C4-2B (cell line): ENCODE results near the gene XPO5.

Source experiments
- H3K27ac ChIP-seq: fragments of 450-650 bp; 2 replicates; pipeline ENCODE4 v1.5.1; 2017
- ZFX ChIP-seq: fragments of 450-650 bp; IDR thresholded peaks from 2 replicates; pipeline ENCODE4 v1.6.1; 2017
- TF ChIP-seq, protein P1 (sequence below): fragments of 450-650 bp; conservative IDR thresholded peaks from 2 replicates; pipeline ENCODE4 v1.5.1; 2017; ENCODE audit warnings: mild to moderate bottlenecking

The XPO5 gene

DNA sequence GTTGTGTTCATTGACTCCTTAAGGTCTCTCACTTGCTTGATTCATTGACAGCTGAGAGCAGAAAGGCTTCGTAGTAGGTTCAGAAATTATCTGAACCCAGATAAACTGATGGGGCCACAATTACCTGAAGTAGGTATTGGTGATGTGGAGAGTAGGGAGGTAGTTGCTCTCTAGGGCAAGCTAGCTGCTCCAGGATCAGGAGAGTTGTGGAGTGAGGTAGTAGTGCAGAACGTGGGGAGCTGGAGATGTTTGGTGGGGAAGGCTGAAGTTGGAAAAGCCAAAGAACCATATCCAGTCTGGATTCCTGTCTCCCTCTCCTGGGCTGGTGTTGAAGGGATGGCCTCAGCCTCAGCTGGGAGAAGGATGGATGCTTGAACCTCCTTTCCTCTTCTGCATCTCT, 82.6 kb downstream of the XPO5 start:
- TF ChIP-seq ZFX, result no peak
- H3K27ac ChIP-seq, result no peak overlapping the region

DNA sequence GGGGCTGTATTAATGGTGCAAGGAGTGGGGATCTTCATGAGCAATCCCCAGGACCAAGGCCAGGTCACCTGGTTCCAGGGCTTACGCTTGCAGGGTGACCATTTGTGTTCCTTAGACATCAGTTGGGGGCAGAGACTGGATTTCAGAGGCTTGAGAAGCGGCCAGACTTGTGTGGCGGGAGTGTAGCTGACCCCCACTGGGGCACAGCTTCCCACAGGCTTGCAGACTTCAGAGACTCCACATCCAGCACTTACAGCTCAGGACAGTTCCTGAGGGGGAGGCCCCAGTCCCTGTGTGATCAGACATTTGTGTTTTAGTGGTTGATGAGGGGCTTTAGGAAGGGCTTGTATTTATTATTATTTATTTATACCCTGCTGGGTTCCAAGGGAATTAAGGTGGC, 83.2 kb downstream of the XPO5 start:
- H3K27ac ChIP-seq, result no peak overlapping the region
- TF ChIP-seq, protein P1, sequence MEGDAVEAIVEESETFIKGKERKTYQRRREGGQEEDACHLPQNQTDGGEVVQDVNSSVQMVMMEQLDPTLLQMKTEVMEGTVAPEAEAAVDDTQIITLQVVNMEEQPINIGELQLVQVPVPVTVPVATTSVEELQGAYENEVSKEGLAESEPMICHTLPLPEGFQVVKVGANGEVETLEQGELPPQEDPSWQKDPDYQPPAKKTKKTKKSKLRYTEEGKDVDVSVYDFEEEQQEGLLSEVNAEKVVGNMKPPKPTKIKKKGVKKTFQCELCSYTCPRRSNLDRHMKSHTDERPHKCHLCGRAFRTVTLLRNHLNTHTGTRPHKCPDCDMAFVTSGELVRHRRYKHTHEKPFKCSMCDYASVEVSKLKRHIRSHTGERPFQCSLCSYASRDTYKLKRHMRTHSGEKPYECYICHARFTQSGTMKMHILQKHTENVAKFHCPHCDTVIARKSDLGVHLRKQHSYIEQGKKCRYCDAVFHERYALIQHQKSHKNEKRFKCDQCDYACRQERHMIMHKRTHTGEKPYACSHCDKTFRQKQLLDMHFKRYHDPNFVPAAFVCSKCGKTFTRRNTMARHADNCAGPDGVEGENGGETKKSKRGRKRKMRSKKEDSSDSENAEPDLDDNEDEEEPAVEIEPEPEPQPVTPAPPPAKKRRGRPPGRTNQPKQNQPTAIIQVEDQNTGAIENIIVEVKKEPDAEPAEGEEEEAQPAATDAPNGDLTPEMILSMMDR, result no peak
- no peak for TF ChIP-seq ZFX

DNA sequence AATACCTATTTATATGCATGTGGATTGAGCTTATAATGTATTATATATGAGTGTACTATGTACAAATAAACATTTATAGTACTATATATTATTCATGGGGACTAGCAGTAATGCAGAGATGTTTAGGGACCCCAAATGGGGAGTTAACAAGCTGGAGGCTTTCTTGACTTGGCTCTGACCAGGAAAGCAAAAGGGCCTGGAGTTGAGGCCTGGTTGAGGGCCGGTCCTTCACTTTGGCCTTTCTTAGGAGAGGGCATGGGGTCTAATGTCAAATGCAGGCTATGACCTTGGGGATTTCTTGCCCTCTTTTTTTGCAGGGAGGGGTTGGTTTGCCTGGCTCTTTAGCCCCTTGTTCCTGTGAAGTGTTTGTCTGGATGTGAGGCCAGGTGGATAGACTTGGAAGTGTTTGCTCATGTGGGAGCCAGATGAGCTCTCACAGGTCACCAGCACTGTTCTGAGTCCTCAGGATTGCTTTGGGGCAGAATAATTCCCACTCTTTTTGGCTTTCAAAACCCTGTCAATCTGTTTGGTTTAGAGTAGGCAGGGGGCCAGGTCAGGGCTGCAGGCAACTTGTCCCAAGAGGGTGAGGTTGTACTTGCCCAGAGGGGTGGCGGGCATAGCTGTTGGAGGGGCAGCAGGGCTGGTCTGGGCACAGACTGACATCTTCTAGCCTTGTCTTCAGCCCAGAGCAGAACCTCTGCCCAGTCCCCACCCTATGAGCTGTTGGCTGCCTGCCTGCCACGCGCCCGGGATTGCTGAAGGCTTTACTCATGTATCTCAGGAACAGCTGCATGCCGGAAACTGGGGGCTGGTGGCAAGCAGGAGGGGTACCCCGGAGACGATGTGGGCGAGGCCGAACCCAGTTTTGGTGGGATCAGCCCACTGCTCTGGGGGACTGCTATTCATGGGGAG, 83.8 kb downstream of the XPO5 start:
- TF ChIP-seq, protein P1, result no peak
- no peak for TF ChIP-seq ZFX
- H3K27ac ChIP-seq, result no peak overlapping the region

DNA sequence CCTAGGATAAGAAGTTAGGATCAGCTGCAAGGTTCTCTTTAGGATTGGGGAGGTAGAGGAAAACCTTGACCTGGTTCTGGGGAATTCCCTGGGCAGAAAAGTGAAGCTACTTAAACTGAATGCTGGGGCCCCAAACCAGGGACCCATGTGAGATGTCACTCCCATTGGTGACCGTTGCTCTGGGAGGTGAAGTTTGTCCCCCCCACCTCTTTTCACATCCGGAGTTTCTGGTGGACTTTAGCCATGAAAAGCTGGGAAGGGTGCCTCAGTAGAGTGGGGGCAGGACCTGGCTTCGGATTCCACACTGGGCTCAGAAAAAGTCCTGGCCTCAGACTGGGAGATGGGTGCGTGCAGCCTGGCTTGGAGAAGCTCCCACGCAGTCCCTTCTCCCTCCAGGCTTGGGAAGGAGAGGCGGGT, 85.3 kb downstream of the XPO5 start:
- H3K27ac ChIP-seq, result no peak overlapping the region
- TF ChIP-seq, protein P1, result no peak
- TF ChIP-seq ZFX, result no peak

DNA sequence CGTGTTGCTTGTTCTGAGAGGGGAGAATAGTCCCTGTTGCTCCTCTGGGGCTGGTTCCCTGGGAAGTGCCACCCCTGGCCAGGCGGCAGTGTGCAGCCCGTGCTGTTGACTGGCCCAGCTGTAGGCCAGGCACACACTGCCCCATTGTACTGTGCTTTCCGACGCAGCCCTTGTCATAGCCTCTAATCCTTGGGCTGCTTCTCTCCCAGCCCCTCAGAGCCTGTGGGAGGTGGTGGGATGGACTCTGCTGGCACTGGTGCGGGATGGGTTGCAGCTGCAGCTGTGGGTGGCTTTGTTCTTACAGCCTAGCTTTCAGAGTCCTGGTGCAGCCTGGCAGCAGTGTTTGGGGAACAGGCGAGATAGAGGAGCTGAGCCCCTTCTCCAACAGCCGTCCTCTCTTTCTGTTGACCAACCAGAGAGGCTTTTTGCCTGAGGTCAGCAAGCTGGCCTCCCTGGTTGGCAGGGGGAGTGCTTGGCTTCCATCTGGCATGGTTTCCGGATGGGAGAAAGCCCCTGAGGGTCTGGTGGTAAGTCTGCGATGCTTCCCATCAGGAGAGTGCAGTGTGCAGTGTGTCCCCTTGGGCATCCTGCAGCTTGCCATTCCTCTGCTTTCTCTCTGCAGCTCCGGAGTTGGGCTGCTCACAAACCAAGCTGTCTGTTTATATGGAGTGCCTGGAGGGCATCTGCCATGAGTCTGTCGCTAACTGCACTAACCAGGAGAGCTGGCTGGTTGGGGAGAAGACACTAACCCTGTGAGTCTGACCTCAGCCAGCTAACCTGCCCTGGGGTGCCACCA, 86.4 kb downstream of the XPO5 start:
- no peak overlapping the region for H3K27ac ChIP-seq
- no peak for TF ChIP-seq ZFX
- TF ChIP-seq, protein P1, result no peak

DNA sequence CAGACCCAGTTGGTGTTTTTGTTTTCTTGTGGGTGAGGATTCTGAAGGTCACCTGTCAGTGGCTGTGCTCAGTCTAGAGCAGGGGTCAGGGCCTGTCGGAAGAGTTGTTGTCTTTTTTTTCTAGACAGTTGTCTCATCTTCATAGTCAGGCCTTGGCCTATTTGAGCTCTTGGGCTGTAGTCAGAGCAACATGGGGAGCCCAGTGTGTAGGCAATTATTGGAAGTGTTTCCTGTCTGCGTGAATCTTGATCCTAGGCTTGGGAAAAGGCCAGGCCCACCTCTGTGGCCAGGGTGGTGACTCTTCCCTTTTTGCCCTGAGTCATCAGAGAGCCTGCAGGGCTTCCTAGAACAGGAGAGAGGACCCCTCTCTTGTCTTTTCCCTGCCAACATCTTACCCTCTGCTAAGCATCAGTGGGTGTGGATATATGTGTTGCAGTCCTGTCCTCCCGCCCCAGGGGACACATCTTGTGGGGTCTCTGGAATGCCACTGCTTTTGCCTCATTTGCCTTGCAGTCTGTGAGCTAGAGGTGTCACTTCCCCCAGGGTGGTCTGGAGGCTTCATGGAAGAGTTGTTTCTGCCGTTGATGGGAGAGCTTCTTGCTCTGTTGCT, 87.1 kb downstream of the XPO5 start:
- no peak overlapping the region for H3K27ac ChIP-seq
- TF ChIP-seq, protein P1, result no peak
- no peak for TF ChIP-seq ZFX

DNA sequence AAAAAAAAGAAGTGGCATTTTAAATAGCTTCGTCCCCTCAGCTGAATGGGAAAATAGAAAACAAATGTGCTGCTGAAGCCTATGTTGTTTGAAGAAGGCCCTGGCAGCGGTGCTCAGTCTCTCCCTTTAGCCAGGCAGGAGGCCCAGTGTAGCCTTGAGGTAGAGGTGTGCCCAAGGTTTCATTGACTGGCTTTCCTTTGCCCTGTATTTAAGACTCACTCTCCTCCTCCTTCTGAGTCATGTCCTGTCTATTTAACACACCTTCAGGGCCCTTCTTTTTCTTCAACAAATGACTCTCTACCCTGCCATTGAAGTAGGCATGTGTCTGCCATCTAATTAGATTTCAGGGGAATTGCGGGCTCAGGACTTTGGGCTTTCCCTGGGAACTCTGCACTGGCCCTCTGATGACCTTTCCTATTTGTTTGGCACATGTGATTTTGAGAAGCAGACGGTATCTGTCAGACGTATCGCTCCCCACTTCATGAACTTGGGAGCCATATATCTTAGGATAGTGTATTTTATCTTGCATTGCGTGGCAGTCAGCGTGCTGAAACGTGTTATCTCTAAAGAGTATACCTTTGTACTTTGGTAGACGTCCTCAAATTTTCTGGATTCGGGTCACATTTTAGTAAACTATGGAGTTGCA, 94.1 kb downstream of the XPO5 start:
- no peak overlapping the region for H3K27ac ChIP-seq
- TF ChIP-seq ZFX, result no peak
- TF ChIP-seq, protein P1, result no peak
